ENCODE results near the gene ARL15.
"Not testable (repeated sequence)": the region's sequence is repeated elsewhere in the genome, so short reads cannot be mapped to it uniquely, and the experiment has no call there.

ARL15 gene

GRCh38 chr5:54049144-54049543 lies 261.2 kb downstream of the ARL15 start:
- in situ Hi-C loops (cut with HindIII; ENCODE audit: low pct_ligation_motif_present, low sequenced_read_pairs), result no loop called here
- H3K4me3 ChIP-seq (ENCODE audit: low read depth, low read length), result no peak overlapping the region
- H3K36me3 ChIP-seq (replicated peaks), result no peaks in the 10 kb centered on the region
- TF ChIP-seq CTCF (IDR thresholded peaks at IDR 0.05; ENCODE audit: low read depth, low read length, missing control alignments), result no peak
- no peaks in the 10 kb centered on the region for H3K27me3 ChIP-seq (replicated peaks)
- no peak overlapping the region for H3K27ac ChIP-seq
- no peak for DNase-seq

- no peaks in the 10 kb centered on the region for H3K36me3 ChIP-seq (replicated peaks)
- in situ Hi-C loops (cut with HindIII; ENCODE audit: low pct_ligation_motif_present, low sequenced_read_pairs), result no loop called here
- DNase-seq, result no peak
Observed at GRCh38 chr5:54045077-54045792, 265.1 kb downstream of the ARL15 start.

GRCh38 chr5:54044276-54044675 lies 266.1 kb downstream of the ARL15 start:
- in situ Hi-C loops (cut with HindIII; ENCODE audit: low pct_ligation_motif_present, low sequenced_read_pairs); H3K36me3 ChIP-seq (replicated peaks); DNase-seq; H3K27ac ChIP-seq; H3K4me3 ChIP-seq (ENCODE audit: low read depth, low read length); H3K27me3 ChIP-seq (replicated peaks): not testable (repeated sequence)

More at GRCh38 chr5:54045077-54045792, 265.1 kb downstream of the ARL15 start:
- no peak for TF ChIP-seq CTCF (IDR thresholded peaks at IDR 0.05; ENCODE audit: low read depth, low read length, missing control alignments)
- Histone ChIP-seq H3K27ac (no peak overlapping the region), H3K4me3 (ENCODE audit: low read depth, low read length) (no peak overlapping the region), H3K27me3 (replicated peaks) (no peaks in the 10 kb centered on the region)

GRCh38 chr5:54040804-54041203 lies 269.6 kb downstream of the ARL15 start:
- TF ChIP-seq CTCF (IDR thresholded peaks at IDR 0.05; ENCODE audit: low read depth, low read length, missing control alignments), result no peak
- no peaks in the 10 kb centered on the region for H3K27me3 ChIP-seq (replicated peaks)
- no peak for DNase-seq
- H3K27ac ChIP-seq, result no peak overlapping the region
- in situ Hi-C loops (cut with HindIII; ENCODE audit: low pct_ligation_motif_present, low sequenced_read_pairs), result no loop called here
- H3K4me3 ChIP-seq (ENCODE audit: low read depth, low read length), result no peak overlapping the region
- no peaks in the 10 kb centered on the region for H3K36me3 ChIP-seq (replicated peaks)

- no peaks in the 10 kb centered on the region for H3K36me3 ChIP-seq (replicated peaks)
- in situ Hi-C loops (cut with HindIII; ENCODE audit: low pct_ligation_motif_present, low sequenced_read_pairs), result no loop called here
- DNase-seq, result no peak
- no peaks in the 10 kb centered on the region for H3K27me3 ChIP-seq (replicated peaks)
- no peak overlapping the region for H3K4me3 ChIP-seq (ENCODE audit: low read depth, low read length)
- no peak for TF ChIP-seq CTCF (IDR thresholded peaks at IDR 0.05; ENCODE audit: low read depth, low read length, missing control alignments)
- no peak overlapping the region for H3K27ac ChIP-seq
Observed at GRCh38 chr5:54040018-54040417, 270.4 kb downstream of the ARL15 start.

- no peaks in the 10 kb centered on the region for H3K27me3 ChIP-seq (replicated peaks)
- H3K4me3 ChIP-seq (ENCODE audit: low read depth, low read length), result no peak overlapping the region
- no peak overlapping the region for H3K27ac ChIP-seq
- H3K36me3 ChIP-seq (replicated peaks), result no peaks in the 10 kb centered on the region
- no peak for DNase-seq
- in situ Hi-C loops (cut with HindIII; ENCODE audit: low pct_ligation_motif_present, low sequenced_read_pairs), result no loop called here
- TF ChIP-seq CTCF (IDR thresholded peaks at IDR 0.05; ENCODE audit: low read depth, low read length, missing control alignments), result no peak
Observed at GRCh38 chr5:54037205-54037604, 273.2 kb downstream of the ARL15 start.

Data from brain microvascular endothelial cell (primary cell).